EL (cell line): ENCODE data around the gene PTX4.

Experiments
- DNase-seq: peaks from one replicate; pipeline ENCODE4 v3.0.0-alpha.2; 2016

The PTX4 gene

GRCh38 chr16:1499756-1500464, 11.2 kb upstream of the PTX4 start:
- no peak for DNase-seq

DNA sequence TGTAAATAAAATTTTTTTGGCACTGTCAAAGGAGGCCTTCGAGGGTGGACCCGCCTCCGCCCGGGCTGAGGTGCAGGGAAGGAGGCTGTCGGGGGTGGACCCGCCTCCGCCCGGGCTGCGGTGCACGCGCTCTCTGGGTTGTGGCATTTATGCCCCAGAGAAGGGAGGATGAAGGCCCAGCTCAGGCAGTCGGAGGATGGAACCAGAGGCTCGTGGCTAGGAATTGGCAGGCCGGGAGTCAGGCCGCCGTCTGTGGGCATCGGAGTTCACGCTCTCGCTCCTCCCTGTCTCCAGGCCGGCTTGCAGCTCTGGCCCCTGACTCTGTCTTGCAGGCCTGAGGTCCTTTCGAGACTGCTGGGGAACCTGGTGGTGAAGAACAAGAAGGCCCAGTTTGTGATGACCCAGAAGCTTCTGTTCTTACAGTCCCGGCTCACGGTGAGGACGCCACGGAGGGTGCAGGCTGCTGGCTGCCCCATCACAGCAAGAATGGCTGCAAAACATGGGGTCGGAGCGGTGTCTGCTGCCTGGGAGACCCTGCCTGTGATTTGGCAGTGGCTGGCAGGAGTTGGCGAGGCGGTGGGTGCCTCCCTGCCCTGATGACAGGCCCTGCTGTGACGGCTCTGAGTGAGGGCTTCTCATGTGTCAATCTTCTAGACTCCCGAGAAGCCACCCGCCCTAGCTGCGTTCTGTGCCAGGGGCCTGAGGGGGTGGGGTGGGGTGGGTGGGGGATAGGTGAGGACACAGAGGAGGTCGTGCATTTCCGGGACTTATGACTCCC, 10.3 kb upstream of the PTX4 start:
- no peak for DNase-seq

- no peak for DNase-seq
Observed at GRCh38 chr16:1497014-1497598, 8.4 kb upstream of the PTX4 start.

DNA sequence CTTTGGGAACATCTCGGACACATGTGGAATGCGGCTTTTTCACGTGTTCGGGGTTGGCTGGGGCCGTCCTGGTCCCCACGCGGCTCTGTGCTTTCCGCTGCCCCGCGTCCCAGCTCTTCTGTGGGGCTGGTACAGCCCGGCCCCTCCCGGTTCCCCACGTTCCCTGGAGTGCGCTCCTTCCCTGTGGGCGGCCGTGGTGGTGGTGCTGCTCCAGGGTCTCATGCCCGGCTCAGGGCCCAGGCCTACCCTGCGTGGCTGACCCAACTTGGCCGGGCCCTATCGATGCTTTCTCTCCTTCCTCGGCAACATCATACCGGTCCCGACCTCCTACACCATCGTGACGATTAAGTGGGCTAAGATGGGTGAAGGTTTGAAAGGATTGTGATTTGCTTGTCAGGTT, 7.7 kb upstream of the PTX4 start:
- no peak for DNase-seq

DNA sequence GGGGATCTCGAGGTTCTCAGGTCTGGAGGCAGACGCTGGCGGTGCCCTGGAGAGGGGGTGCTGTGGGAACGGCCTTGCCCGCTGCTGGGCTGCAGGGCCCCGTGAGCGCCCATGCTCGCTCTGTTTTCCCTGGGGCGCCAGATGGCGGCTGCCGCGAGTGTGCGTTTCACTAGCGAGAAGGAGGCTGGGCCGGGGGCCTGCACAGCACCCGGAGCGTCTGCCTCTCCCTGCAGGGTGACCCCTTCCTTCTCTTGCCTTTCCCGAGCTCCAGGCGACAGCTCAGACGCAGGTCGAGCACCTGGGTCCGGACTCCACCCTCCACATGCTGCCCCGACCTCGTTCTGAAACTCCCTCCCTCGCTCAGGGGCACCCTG, 7.1 kb upstream of the PTX4 start:
- no peak for DNase-seq

GRCh38 chr16:1495211-1495888, 6.6 kb upstream of the PTX4 start:
- DNase-seq = no peak

DNA sequence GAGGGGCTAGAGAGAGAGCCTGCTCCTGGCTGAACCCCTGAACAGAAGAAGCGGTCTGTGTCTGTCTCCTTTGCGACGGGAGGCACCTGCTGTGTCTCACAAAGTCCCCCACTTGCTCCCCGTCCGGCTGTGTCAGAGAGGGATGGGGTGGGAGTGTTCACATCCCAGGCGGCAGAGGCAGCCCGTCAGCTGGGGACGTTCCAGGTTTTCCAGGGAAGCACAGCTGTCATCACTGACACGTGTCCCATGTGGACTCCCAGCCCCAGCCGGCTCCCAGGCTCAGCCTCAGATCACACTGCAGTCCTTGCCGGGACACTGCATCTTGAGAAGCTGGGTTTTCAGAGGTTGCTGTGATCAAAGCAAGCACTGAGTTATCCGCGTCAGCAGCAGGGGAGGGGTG, 6.0 kb upstream of the PTX4 start:
- no peak for DNase-seq

GRCh38 chr16:1494129-1494640, 5.4 kb upstream of the PTX4 start:
- DNase-seq = peak; percentile 76

DNA sequence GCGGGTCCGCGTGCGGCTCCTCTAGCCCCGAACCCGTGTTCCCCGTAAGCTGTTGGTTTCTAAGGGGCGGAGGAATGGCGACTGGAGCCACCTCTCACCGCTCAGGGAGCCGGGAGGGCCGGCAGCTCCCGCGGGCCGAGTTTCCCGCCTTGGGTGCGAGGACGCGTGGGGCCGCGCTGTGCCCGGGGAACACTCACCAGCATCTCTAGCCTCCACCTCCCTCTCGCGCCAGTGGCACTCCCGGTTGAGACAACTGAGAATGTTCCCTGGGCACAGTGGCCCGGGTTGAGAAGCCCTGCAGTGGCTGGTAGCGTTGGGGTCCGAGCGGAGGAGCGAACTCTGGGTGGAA, 5.0 kb upstream of the PTX4 start:
- DNase-seq = peak; percentile 36

GRCh38 chr16:1492923-1493745, 4.4 kb upstream of the PTX4 start, which contains the start of gene TELO2:
Gene TELO2, plus strand, starts transcription at chr16:1493360. Its CDS starts 922 bp downstream, at chr16:1494282.
- DNase-seq = peak; percentile 77

GRCh38 chr16:1492082-1492922, 3.6 kb upstream of the PTX4 start:
- no peak for DNase-seq

DNA sequence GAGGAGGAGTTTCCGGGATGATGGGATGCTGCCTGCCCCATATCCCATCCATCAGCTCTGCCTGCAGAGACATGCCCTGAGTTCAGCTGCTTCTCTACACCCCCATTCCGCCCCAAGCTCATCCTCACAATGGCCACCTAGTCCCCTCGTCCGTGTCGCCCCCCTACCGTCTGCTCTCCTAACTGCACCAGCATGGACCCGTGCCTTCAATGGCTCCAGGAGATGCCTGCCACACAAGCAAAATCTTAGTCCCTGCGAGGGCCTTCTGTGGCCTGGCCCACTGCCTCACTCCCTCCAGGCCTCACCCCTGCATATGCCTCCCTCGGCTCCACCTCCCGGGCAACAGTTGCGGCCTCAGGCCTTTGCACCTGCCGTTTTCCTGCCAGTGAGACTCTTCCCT, 2.6 kb upstream of the PTX4 start:
- no peak for DNase-seq

- no peak for DNase-seq
Observed at GRCh38 chr16:1489077-1489476, 333 bp upstream of the PTX4 start.

DNA sequence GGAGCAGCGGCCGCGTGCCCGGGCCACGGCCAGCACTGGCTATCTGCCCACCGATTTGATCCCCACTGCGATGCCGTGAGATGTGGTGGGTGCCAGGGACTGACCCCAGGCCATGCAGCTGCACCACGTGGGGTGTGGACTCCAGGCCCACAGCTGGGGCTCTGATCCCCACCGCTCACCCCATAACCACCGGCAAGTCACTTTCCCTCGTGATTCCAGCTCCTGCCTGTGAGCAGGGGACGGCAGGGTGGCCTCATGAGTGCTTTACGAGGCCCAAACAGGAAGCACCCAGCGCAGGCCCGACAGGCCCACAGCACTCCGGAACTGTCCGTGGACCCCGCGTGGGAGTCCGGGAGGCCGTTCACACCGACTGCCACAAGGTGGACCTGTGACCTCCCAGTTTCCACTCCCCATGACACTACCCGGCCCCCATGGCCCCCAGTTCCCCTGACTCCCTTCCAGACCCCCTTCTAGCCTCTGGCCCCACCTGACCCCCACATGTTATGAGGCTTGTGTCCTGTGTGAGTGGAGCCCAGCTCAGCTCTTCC, 616 bp downstream of the PTX4 start:
- no peak for DNase-seq

DNA sequence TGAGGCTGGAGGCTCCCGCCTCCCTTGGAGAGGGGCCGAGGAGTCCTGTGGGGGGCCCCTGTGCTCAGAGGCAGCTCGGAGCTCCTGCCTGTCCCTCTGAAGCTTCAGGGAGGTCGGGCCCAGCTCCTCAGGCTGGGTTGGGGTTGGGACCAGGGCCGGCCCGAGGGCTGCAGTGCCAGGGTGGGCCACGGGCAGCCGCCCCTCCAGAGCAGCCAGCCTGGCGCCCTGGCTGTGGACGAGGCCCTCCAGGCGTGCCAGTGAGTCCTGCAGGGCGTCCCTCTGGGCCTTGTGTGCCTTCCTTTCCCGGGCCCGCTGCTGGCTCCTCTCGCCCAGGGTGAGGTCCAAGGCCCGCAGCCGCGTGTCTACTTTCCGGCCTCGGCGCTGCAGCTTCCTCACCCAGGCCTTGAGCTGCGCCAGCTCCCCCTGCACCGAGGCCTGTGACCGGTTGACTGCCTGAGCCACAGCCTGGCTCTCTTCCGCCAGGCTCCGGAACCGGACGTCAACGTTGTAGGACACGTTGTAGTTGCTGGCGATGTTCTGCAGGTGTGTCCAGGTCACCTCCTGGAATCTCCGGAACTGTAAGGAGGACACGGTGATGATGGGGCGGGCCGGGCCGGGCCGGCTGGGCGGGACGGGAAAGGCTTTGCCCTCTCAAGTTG, 1.2 kb downstream of the PTX4 start:
- no peak for DNase-seq

DNA sequence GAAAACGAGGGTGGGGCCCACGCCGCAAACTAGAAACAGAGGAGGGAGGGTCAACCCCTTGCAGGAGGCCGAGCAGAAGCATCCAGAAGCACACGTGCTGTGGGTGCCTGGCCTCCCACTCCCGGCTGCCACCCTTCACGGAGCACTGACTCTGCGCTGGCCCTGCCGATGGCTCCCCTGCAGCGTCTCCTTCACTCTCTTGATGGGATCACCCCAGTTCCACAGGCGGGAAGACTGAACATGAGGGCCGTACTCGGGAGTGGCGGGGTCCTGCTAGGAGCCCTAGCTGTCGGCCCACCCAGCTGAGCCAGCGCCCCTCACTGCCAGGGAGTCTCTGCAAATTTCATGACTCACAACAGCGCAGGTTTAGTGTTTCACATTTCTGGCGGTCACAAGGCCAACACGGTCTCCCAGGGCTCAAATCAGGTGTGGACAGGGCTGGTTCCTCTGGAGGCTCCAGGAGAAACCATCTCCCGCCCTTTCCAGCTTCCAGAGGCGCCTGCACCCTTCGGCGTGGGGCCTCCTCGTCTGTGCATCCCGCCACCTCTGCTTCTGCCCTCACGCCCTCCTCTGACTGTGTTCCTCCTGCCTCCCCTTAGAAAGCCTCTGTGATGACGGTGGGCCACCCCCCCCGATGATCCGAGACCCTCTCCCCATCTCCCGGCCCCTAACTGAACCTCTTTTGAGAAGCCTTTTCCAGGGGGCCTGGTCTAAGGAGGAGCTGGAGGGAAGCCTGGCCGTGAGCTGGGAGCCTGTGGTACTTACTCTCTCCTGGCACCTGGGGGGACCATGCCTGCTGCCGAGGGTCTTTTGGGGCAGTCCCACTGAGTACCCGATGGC, 2.0 kb downstream of the PTX4 start:
- DNase-seq = no peak

- no peak for DNase-seq
Observed at GRCh38 chr16:1485847-1486496, 2.8 kb downstream of the PTX4 start.

- DNase-seq = peak; percentile 18
Observed at GRCh38 chr16:1481906-1482835, 6.6 kb downstream of the PTX4 start.
